Epithelial cell of proximal tubule (primary cell): ENCODE measurements around the gene NXN. TPM values are rescaled to one million over a fixed set of nuclear protein-coding genes. Genes with fewer than 3 reads are reported as not detected.

Experiments
- DNase-seq: peaks from one replicate; pipeline ENCODE4 v3.0.0-alpha.2; 2011; ENCODE audit warnings: low read depth
- H3K4me3 ChIP-seq: 2 replicates; pipeline ENCODE4 v1.5.1; 2011; ENCODE audit warnings: low read depth, mild to moderate bottlenecking, low read length
- total RNA-seq: library from RNA; depleted of rRNA; stranded (reverse); fragments of >200 nt; gene quantifications from 2 replicates; pipeline ENCODE4 v1.2.3, GENCODE V29; 2015
- TF ChIP-seq, protein P1 (sequence below): conservative IDR thresholded peaks from 2 replicates; pipeline ENCODE4 v1.5.1; 2012; ENCODE audit warnings: low read depth, mild to moderate bottlenecking, low read length

Gene NXN
- 31.1 and 36.8 TPM in 2 replicates for total RNA-seq

DNA sequence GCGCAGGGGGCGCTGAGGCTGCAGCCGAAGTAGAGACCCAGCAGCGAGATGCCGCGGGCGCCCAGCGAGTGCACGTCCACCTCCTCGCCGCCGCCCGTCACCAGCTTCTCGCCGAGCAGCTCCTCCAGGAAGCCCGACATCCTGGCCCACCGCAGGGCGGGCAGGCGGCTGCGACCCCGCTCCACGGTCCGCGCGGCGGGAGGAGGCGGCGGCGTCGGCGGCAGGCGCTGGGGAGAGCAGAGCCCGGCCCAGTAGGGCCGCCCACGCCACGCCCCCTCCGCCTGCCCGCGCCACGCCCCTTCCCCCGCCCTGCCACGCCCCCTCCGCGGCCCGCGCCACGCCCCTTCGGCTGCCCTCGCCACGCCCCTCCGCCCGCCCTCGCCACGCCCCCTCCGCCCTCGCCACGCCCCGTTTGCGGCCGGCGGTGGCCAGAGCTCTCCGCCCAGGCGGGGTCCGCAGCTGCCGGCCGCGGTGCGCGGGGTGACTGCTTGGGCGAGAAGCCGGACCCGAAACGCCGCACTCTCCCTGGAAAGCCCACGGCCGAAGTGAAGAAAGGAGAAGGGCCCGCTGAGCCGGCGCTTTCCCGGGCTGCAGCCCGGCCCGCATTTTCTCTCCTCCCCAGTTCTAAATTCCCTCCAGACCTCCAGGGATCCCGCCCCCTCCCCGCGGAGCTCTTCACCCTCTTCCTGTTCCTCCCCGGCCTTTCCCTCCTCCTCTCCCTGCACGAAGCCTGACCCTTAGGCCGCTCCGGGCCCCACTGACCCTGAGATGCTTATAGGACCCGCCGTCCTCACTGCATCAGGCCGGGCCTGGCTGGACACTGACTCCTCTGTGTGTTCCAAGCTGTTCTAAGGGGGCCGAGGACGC, at the start of gene NXN:
Gene NXN, minus strand, starts transcription at position 238 of the 867 bp plus-strand sequence.
- peak within 1 kb of the TSS; percentile 74 for H3K4me3 ChIP-seq
- no peak for DNase-seq

DNA sequence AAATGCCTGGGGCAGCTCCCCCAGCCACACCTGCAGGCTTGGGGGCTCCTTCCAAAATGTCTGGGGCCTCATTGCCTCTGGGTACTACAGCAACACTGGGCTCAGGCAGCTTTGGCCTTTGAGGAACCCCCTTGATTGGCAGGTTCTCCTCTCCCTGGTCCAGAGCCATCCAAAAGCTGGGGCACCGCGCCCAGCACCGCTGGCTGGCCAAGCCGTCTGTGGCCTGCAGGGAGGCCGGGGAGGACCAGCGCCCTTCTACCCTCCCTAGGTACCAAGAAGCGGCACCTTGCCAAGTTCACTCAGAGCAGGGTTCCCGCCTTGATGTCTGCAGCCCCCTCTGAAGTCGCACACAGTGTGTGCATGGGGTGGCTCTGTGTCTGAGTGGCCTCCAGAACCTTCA, 47.5 kb upstream of the NXN start:
- TF ChIP-seq, protein P1, sequence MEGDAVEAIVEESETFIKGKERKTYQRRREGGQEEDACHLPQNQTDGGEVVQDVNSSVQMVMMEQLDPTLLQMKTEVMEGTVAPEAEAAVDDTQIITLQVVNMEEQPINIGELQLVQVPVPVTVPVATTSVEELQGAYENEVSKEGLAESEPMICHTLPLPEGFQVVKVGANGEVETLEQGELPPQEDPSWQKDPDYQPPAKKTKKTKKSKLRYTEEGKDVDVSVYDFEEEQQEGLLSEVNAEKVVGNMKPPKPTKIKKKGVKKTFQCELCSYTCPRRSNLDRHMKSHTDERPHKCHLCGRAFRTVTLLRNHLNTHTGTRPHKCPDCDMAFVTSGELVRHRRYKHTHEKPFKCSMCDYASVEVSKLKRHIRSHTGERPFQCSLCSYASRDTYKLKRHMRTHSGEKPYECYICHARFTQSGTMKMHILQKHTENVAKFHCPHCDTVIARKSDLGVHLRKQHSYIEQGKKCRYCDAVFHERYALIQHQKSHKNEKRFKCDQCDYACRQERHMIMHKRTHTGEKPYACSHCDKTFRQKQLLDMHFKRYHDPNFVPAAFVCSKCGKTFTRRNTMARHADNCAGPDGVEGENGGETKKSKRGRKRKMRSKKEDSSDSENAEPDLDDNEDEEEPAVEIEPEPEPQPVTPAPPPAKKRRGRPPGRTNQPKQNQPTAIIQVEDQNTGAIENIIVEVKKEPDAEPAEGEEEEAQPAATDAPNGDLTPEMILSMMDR = no peak
- no peak for DNase-seq
- no peak overlapping the region for H3K4me3 ChIP-seq

More for the DNA sequence above, at the start of gene NXN:
- TF ChIP-seq, protein P1 = no peak

- H3K4me3 ChIP-seq = no peak overlapping the region
- TF ChIP-seq, protein P1 = no peak
- DNase-seq = no peak
These were observed 47.0 kb upstream of the NXN start for GRCh38 chr17:1026599-1026975.

DNA sequence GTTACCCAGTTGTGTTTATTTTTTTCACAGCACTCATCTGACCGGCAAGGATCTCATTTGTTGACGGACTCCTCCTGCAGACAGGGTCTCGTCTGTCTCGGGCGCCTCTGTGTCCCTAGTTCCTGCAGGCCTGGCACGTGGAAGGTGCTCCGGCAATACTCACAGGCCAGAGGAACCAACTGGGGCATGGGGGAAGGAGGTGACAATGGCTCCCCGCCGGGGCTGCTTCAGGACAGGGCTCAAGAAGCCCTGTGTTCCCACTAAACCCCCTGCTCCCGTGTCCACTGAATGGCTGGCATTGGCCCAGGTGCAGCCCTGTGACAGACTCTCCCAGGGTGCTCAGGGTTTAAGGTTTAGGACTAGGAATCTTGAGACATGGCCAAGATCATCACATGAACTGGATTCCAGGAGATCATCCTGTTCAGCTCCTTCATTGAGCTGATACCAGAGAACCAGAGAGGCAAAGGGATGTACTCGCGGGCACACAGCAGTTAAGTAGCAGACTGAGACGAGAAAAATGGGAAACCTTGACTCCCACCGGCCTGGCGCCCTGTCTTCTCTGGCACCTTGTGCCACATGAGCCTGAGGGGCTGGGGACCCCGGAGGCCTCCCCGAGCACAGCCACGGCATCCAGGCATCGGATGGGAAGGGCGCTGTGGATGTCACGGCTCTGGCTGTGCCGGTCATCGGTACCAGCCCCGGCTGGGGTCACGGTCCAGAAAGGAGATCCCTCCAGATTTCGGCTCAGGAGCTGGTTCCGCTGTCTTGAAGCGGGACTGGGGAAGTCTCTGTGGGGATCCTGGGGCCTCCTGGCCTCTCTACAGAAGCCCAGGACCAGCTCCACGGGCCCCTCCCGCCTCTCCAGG, 46.4 kb upstream of the NXN start:
- no peak overlapping the region for H3K4me3 ChIP-seq
- TF ChIP-seq, protein P1 = no peak
- no peak for DNase-seq

DNA sequence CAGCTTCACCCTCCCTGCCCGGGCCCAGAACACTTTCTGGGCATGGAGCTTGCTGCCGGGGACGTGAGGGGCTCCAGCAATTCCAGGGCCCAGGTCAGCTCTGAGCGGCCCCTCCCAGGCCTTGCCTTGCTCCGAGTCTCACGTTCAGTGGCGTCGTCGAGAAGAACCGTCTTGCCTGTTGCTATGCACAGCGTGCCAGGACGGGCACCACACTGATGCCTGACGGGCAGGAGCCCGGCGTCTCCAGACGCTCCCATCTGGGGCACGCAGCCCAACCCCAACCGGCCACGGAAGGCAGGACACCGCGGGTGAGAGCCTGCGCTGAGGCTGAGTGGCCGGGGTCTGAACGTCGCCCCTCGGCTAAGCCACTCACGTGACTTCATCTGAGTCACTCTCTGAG, 44.5 kb upstream of the NXN start:
- no peak overlapping the region for H3K4me3 ChIP-seq
- TF ChIP-seq, protein P1 = no peak
- no peak for DNase-seq

GRCh38 chr17:1022278-1023024, 42.9 kb upstream of the NXN start:
- DNase-seq = no peak
- TF ChIP-seq, protein P1 = no peak
- H3K4me3 ChIP-seq = no peak overlapping the region
